C1 segment of cervical spinal cord (tissue), 14 donors: ENCODE results near the gene ACVR2B.
"Not testable (repeated sequence)": the region's sequence is repeated elsewhere in the genome, so short reads cannot be mapped to it uniquely, and the experiment has no call there.

Source experiments
- DNase-seq, 14 donors: peaks; one replicate each; lab custom pipeline; 2025; lab: John Stamatoyannopoulos, UW

The ACVR2B gene

GRCh38 chr3:38453075-38453912 is at the start of gene ACVR2B:
Gene ACVR2B, plus strand, starts transcription at chr3:38453890. Its CDS starts 433 bp downstream, at chr3:38454323.
- DNase-seq: peak in 13 of 14 donors; percentile 40 to 90 (median 80)

- no peak for DNase-seq
Measured at GRCh38 chr3:38404286-38404685, 49.4 kb upstream of the ACVR2B start.

- DNase-seq: no peak
Measured at GRCh38 chr3:38411591-38411990, 42.1 kb upstream of the ACVR2B start.

- not testable (repeated sequence) for DNase-seq
Measured at GRCh38 chr3:38420758-38421157, 32.9 kb upstream of the ACVR2B start.

- DNase-seq: no peak
Measured at GRCh38 chr3:38421679-38422336, 31.9 kb upstream of the ACVR2B start.

GRCh38 chr3:38426798-38427426 is 26.8 kb upstream of the ACVR2B start:
- not testable (repeated sequence) for DNase-seq

GRCh38 chr3:38432871-38433658 is 20.6 kb upstream of the ACVR2B start:
- not testable (repeated sequence) for DNase-seq

- not testable (repeated sequence) for DNase-seq
Measured at GRCh38 chr3:38433661-38434060, 20.0 kb upstream of the ACVR2B start.

- not testable (repeated sequence) for DNase-seq
Measured at GRCh38 chr3:38438436-38439069, 15.1 kb upstream of the ACVR2B start.

GRCh38 chr3:38443205-38443604 is 10.5 kb upstream of the ACVR2B start:
- not testable (repeated sequence) for DNase-seq

- no peak for DNase-seq
Measured at GRCh38 chr3:38446085-38446686, 7.5 kb upstream of the ACVR2B start.

GRCh38 chr3:38446812-38447211 is 6.9 kb upstream of the ACVR2B start:
- DNase-seq: no peak

GRCh38 chr3:38450853-38451252 is 2.8 kb upstream of the ACVR2B start:
- no peak for DNase-seq

GRCh38 chr3:38453913-38454177 is 155 bp downstream of the ACVR2B start:
- peak in 1 of 14 donors; percentile 47 for DNase-seq

GRCh38 chr3:38454178-38454883 is 641 bp downstream of the ACVR2B start:
- peak in 7 of 14 donors; percentile 24 to 66 (median 55) for DNase-seq

- peak in 9 of 14 donors; percentile 27 to 80 (median 49) for DNase-seq
Measured at GRCh38 chr3:38454884-38455638, 1.4 kb downstream of the ACVR2B start.

- DNase-seq: peak in 3 of 14 donors; percentile 49 to 77 (median 57)
Measured at GRCh38 chr3:38455639-38456430, 2.1 kb downstream of the ACVR2B start.
